Spleen (tissue), 7 donors: ENCODE results near the gene GALNT7.

Experiments
- CTCF ChIP-seq, 11 experiments: fragments of 200-600 bp in 7 of 11; fragments of 450-650 bp in 4 of 11; sonication (generic) in 4 of 11; IDR thresholded peaks in 8 of 11; conservative IDR thresholded peaks in 3 of 11; 1 replicate in 7 of 11; 2 replicates in 4 of 11; pipeline versions ENCODE4 v1.4.0 to v1.8.0; 2016 to 2021; ENCODE audit warnings: antibody characterized with exemption in 11 of 11, inconsistent platforms in 4 of 11, mild to moderate bottlenecking in 1 of 11
- POLR2AphosphoS5 ChIP-seq, 3 donors: sonication (generic); formaldehyde crosslinking; IDR thresholded peaks; one replicate each; pipeline ENCODE4 v1.5.1; 2017; ENCODE audit warnings: antibody characterized with exemption in 3 of 3
- donor health status: DM: no; HTN: no; CAD: no; lungs with moderate emphysema.
- donor health status: DM: no; HTN: no; CAD: no.
- donor health status: DM: no; HTN: no; CAD: no.

DNA sequence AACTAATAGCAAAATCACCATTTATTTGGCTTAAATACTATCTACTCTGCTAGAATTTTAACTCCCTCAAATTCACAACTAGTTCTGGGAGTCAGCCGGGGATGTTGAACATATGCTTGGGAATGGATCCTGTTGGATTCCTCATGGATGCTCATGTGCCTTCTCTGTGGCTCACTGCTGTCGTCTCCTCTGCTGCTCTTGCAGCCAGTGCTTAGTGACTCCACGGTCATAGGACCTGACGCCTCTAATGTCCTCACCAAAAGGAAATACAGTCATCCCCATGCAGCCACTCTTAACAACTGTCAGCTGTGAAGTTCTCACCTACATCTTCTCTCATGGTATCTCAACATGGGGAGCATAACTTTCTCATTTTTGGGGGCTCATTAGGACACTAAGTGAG is 106.1 kb downstream of the GALNT7 start:
- no peak for TF ChIP-seq POLR2AphosphoS5 (IDR thresholded peaks at IDR 0.05)
- TF ChIP-seq CTCF (IDR thresholded peaks at IDR 0.05 in 8 of 11, conservative IDR thresholded peaks at IDR 0.05 in 3 of 11) = no peak
